Activated T-helper 17 cell treated with anti-CD3 and anti-CD28 coated beads, Interleukin-2, amount 50 U/mL, for 72 hours (primary cell): ENCODE results near the gene DNAJC21. TPM values are rescaled to one million over a fixed set of nuclear protein-coding genes. Genes with fewer than 3 reads are reported as not detected.
"Not testable (repeated sequence)": the region's sequence is repeated elsewhere in the genome, so short reads cannot be mapped to it uniquely, and the experiment has no call there.

Source experiments
- ATAC-seq: fragments of 150-1000 bp; cut with Tn5 transposase; replicated peaks from 2 replicates; pipeline ENCODE4 v1.10.0; 2021; ENCODE audit warnings: mild to moderate bottlenecking, moderate library complexity
- H3K27ac Mint-ChIP-seq: one replicate; pipeline ENCODE4 v1.8.0; 2022; ENCODE audit warnings: mixed read lengths
- H3K27me3 Mint-ChIP-seq: one replicate; pipeline ENCODE4 v1.8.0; 2022; ENCODE audit warnings: mixed read lengths
- H3K36me3 Mint-ChIP-seq: one replicate; pipeline ENCODE4 v1.8.0; 2022; ENCODE audit warnings: low read depth, mild to moderate bottlenecking, mixed read lengths
- H3K4me1 Mint-ChIP-seq: one replicate; pipeline ENCODE4 v1.8.0; 2022; ENCODE audit warnings: mixed read lengths
- H3K4me3 Mint-ChIP-seq: one replicate; pipeline ENCODE4 v1.8.0; 2022; ENCODE audit warnings: mild to moderate bottlenecking, mixed read lengths
- H3K9me3 Mint-ChIP-seq: one replicate; pipeline ENCODE4 v1.8.0; 2022; ENCODE audit warnings: mixed read lengths
- total RNA-seq, 2 donors: library from RNA; stranded (reverse); gene quantifications; one replicate each; pipeline ENCODE4 v1.2.3, GENCODE V29; 2022

DNAJC21 gene
- total RNA-seq, 2 donors from 2014 or later: 33.2 to 53.4 TPM

DNA sequence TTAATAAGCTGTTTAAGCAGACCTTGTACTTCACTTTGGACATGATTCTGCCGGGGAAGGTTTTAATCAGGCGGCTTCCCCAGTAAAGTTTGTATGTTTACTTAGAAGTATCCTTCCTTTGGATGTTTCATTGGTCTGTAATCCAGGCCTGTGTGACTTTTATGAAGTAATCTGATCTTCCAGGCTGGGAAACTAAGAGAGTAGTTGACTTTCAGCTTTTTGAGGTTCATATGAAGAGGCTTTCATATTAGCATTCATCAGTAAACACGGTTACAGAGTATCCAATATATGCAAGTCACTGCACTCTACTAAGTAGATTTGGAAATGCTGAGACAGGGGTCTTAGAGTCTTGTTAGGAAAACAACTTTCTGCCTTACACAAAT, 1.1 kb downstream of the DNAJC21 start:
- no peaks in the 10 kb centered on the region for H3K27me3 Mint-ChIP-seq
- H3K27ac Mint-ChIP-seq: peak overlapping the region; percentile 95
- peaks cover 59% of the 10 kb centered on the region for H3K36me3 Mint-ChIP-seq
- H3K4me1 Mint-ChIP-seq: peaks cover 20% of the 10 kb centered on the region
- H3K4me3 Mint-ChIP-seq: peak overlapping the region; percentile 88
- H3K9me3 Mint-ChIP-seq: no peaks in the 10 kb centered on the region
- ATAC-seq: no peak

DNA sequence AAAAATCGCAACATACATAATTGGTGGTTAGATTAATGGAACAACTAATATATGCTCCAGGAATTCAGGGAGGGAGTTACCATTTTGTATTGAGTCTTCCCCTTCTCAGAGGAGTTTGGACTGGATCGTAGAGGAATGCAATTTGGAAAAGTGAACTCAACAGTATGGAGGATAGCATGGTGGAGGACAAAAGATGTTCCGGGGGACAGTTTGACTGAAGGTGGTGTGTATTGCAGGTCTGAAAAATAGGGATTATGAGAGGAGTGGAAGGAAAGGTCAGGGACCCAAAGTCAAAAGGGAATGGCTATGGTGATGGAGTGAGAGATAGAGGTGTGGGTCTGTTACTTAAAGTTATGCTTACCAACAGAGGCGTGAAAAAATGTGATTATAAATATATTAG, 1.5 kb downstream of the DNAJC21 start:
- H3K4me3 Mint-ChIP-seq: peak overlapping the region; percentile 88
- peaks cover 59% of the 10 kb centered on the region for H3K36me3 Mint-ChIP-seq
- no peaks in the 10 kb centered on the region for H3K9me3 Mint-ChIP-seq
- no peaks in the 10 kb centered on the region for H3K27me3 Mint-ChIP-seq
- peak overlapping the region; percentile 95 for H3K27ac Mint-ChIP-seq
- H3K4me1 Mint-ChIP-seq: peaks cover 20% of the 10 kb centered on the region
- no peak for ATAC-seq

- Mint-ChIP-seq H3K9me3 (no peaks in the 10 kb centered on the region), H3K4me1 (peaks cover 20% of the 10 kb centered on the region), H3K27me3 (no peaks in the 10 kb centered on the region), H3K36me3 (peaks cover 60% of the 10 kb centered on the region), H3K27ac (no peak overlapping the region), H3K4me3 (no peak overlapping the region)
- no peak for ATAC-seq
These were observed 3.6 kb downstream of the DNAJC21 start for GRCh38 chr5:34932947-34933346.

DNA sequence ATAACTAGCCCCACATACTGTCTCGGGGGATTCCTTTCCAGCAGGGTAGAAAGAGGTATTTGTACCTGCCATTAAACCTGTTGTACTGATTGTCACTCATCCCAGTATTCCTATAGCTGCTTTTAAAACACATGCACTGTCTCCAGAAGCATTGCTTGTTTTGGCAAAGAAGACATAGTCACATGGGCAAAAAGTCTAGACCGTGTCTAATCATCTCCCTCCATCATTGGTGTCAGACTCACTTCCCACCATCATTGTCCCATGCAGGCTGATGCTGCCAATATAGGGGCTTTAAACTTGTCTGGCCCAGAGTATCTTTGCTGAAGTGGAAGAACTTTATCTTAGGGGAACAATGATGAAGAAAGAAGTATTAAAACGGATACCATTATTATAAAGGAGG, 12.6 kb downstream of the DNAJC21 start:
- H3K4me3 Mint-ChIP-seq: no peak overlapping the region
- H3K36me3 Mint-ChIP-seq: peaks cover 97% of the 10 kb centered on the region
- ATAC-seq: no peak
- no peaks in the 10 kb centered on the region for H3K9me3 Mint-ChIP-seq
- H3K27ac Mint-ChIP-seq: no peak overlapping the region
- H3K4me1 Mint-ChIP-seq: no peaks in the 10 kb centered on the region
- H3K27me3 Mint-ChIP-seq: no peaks in the 10 kb centered on the region

- Mint-ChIP-seq H3K4me3 (no peak overlapping the region), H3K9me3 (no peaks in the 10 kb centered on the region), H3K27ac (no peak overlapping the region), H3K27me3 (no peaks in the 10 kb centered on the region), H3K36me3 (peaks cover 97% of the 10 kb centered on the region), H3K4me1 (no peaks in the 10 kb centered on the region)
- no peak for ATAC-seq
These were observed 14.7 kb downstream of the DNAJC21 start for GRCh38 chr5:34944044-34944443.

GRCh38 chr5:34944460-34945047, 15.2 kb downstream of the DNAJC21 start:
- Mint-ChIP-seq H3K9me3 (no peaks in the 10 kb centered on the region), H3K27ac (no peak overlapping the region), H3K4me1 (no peaks in the 10 kb centered on the region), H3K36me3 (peaks cover 97% of the 10 kb centered on the region), H3K4me3 (no peak overlapping the region), H3K27me3 (no peaks in the 10 kb centered on the region)
- no peak for ATAC-seq

- Mint-ChIP-seq H3K36me3 (peaks cover 47% of the 10 kb centered on the region), H3K27me3 (no peaks in the 10 kb centered on the region), H3K27ac (no peak overlapping the region), H3K9me3 (no peaks in the 10 kb centered on the region), H3K4me3 (no peak overlapping the region), H3K4me1 (peaks cover 8% of the 10 kb centered on the region)
- ATAC-seq: no peak
These were observed 28.0 kb downstream of the DNAJC21 start for GRCh38 chr5:34957321-34957720.

- peaks cover 8% of the 10 kb centered on the region for H3K4me1 Mint-ChIP-seq
- H3K4me3 Mint-ChIP-seq: no peak overlapping the region
- no peaks in the 10 kb centered on the region for H3K27me3 Mint-ChIP-seq
- no peak for ATAC-seq
- peaks cover 41% of the 10 kb centered on the region for H3K36me3 Mint-ChIP-seq
- no peak overlapping the region for H3K27ac Mint-ChIP-seq
- no peaks in the 10 kb centered on the region for H3K9me3 Mint-ChIP-seq
These were observed 28.7 kb downstream of the DNAJC21 start for GRCh38 chr5:34957857-34958690.

- Mint-ChIP-seq H3K4me1 (peaks cover 8% of the 10 kb centered on the region), H3K27ac (peak overlapping the region; percentile 23), H3K27me3 (no peaks in the 10 kb centered on the region), H3K4me3 (no peak overlapping the region), H3K36me3 (peaks cover 30% of the 10 kb centered on the region), H3K9me3 (no peaks in the 10 kb centered on the region)
- peak; percentile 84 for ATAC-seq
These were observed 30.0 kb downstream of the DNAJC21 start for GRCh38 chr5:34959323-34959722.

DNA sequence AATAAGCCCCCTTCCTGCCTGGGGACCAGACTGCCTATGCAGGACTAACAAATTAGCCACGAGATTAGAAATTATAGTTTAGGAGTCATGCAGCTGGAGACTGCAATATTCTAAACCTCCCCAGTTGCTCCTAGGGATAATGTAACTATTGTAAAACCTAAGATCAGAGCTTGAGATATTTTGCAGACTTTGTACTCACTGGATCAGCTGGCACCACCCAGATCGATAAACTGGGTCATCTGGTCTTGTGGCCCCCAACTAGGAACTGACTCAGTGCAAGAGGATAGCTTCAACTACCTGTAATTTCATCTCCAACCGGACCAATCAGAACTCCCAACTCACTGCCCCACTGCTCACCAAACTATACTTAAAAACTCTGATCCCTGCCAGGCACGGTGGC, 38.2 kb downstream of the DNAJC21 start:
- Mint-ChIP-seq H3K4me1 (no peaks in the 10 kb centered on the region), H3K9me3 (peaks cover 4% of the 10 kb centered on the region), H3K4me3 (no peak overlapping the region), H3K27me3 (no peaks in the 10 kb centered on the region), H3K27ac (no peak overlapping the region), H3K36me3 (peaks cover 12% of the 10 kb centered on the region)
- no peak for ATAC-seq

GRCh38 chr5:34968258-34968657, 38.9 kb downstream of the DNAJC21 start:
- no peak for ATAC-seq
- Mint-ChIP-seq H3K27ac (no peak overlapping the region), H3K9me3 (peaks cover 4% of the 10 kb centered on the region), H3K27me3 (no peaks in the 10 kb centered on the region), H3K4me1 (no peaks in the 10 kb centered on the region), H3K36me3 (peaks cover 12% of the 10 kb centered on the region), H3K4me3 (no peak overlapping the region)

- peaks cover 11% of the 10 kb centered on the region for H3K36me3 Mint-ChIP-seq
- no peak for ATAC-seq
- H3K27ac Mint-ChIP-seq: no peak overlapping the region
- H3K4me3 Mint-ChIP-seq: no peak overlapping the region
- no peaks in the 10 kb centered on the region for H3K27me3 Mint-ChIP-seq
- peaks cover 4% of the 10 kb centered on the region for H3K9me3 Mint-ChIP-seq
- no peaks in the 10 kb centered on the region for H3K4me1 Mint-ChIP-seq
These were observed 41.2 kb downstream of the DNAJC21 start for GRCh38 chr5:34970552-34970951.

GRCh38 chr5:34971655-34972054, 42.3 kb downstream of the DNAJC21 start:
- not testable (repeated sequence) for H3K27me3 Mint-ChIP-seq, H3K9me3 Mint-ChIP-seq, ATAC-seq, H3K4me3 Mint-ChIP-seq, H3K4me1 Mint-ChIP-seq, H3K27ac Mint-ChIP-seq, H3K36me3 Mint-ChIP-seq

GRCh38 chr5:34976347-34976746, 47.0 kb downstream of the DNAJC21 start:
- H3K4me3 Mint-ChIP-seq: no peak overlapping the region
- H3K36me3 Mint-ChIP-seq: no peaks in the 10 kb centered on the region

GRCh38 chr5:34977934-34978613, 48.7 kb downstream of the DNAJC21 start:
- Mint-ChIP-seq H3K27ac (no peak overlapping the region), H3K9me3 (peaks cover 4% of the 10 kb centered on the region), H3K36me3 (no peaks in the 10 kb centered on the region), H3K4me1 (no peaks in the 10 kb centered on the region), H3K4me3 (no peak overlapping the region), H3K27me3 (no peaks in the 10 kb centered on the region)
- ATAC-seq: no peak

More at GRCh38 chr5:34976347-34976746, 47.0 kb downstream of the DNAJC21 start:
- Mint-ChIP-seq H3K27me3 (no peaks in the 10 kb centered on the region), H3K9me3 (no peaks in the 10 kb centered on the region), H3K4me1 (no peaks in the 10 kb centered on the region), H3K27ac (no peak overlapping the region)
- ATAC-seq: no peak
